Measurements from ENCODE around the gene NUMA1.

NUMA1 gene

GRCh38 chr11:71963468-71963867 lies 116.9 kb downstream of the NUMA1 start:
- DNase-seq (ENCODE audit: low read depth, low spot score), result no peak
- TF ChIP-seq, protein P1, sequence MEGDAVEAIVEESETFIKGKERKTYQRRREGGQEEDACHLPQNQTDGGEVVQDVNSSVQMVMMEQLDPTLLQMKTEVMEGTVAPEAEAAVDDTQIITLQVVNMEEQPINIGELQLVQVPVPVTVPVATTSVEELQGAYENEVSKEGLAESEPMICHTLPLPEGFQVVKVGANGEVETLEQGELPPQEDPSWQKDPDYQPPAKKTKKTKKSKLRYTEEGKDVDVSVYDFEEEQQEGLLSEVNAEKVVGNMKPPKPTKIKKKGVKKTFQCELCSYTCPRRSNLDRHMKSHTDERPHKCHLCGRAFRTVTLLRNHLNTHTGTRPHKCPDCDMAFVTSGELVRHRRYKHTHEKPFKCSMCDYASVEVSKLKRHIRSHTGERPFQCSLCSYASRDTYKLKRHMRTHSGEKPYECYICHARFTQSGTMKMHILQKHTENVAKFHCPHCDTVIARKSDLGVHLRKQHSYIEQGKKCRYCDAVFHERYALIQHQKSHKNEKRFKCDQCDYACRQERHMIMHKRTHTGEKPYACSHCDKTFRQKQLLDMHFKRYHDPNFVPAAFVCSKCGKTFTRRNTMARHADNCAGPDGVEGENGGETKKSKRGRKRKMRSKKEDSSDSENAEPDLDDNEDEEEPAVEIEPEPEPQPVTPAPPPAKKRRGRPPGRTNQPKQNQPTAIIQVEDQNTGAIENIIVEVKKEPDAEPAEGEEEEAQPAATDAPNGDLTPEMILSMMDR (IDR thresholded peaks at IDR 0.05; ENCODE audit: low read depth, low read length), result no peak
- in situ Hi-C loops (cut with HindIII; ENCODE audit: low sequenced_read_pairs), result no loop called here
- H3K4me3 ChIP-seq (ENCODE audit: low read depth, low read length), result no peak overlapping the region

DNA sequence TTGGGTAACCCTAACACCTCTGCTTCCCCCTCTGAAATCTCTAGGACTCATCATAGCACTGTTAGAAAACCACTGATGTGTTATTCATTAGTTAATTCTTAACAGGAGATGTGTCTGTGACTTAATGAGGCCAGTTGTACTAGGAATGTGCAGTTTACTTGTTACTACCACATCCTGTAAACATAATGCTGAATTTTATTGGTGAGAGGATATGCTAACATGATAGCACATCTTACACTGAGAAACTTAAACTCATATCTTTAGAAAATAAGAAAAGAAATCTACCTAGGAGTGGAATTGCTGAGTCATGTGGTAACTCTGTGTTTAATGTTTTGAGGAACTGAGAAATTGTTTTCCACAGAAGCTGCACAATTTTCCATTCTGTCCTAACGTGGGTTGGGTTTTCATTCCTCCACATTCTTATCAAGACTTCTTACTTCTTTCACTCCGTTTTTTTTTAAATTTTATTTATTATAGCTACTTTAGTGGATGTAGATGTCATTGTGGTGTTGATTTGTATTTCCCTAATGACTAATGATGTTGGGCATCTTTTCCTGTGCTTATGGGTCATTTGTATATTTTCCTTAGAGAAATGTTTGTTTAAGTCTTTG lies 117.8 kb downstream of the NUMA1 start:
- TF ChIP-seq, protein P1 (IDR thresholded peaks at IDR 0.05; ENCODE audit: low read depth, low read length), result no peak
- no peak overlapping the region for H3K4me3 ChIP-seq (ENCODE audit: low read depth, low read length)
- DNase-seq (ENCODE audit: low read depth, low spot score), result peak; percentile 53
- in situ Hi-C loops (cut with HindIII; ENCODE audit: low sequenced_read_pairs), result no loop called here

- in situ Hi-C loops (cut with HindIII; ENCODE audit: low sequenced_read_pairs), result no loop called here
- TF ChIP-seq, protein P1 (IDR thresholded peaks at IDR 0.05; ENCODE audit: low read depth, low read length), result no peak
- DNase-seq (ENCODE audit: low read depth, low spot score), result no peak
- no peak overlapping the region for H3K4me3 ChIP-seq (ENCODE audit: low read depth, low read length)
Observed at GRCh38 chr11:71955898-71956456, 124.4 kb downstream of the NUMA1 start.
